CD4-positive, alpha-beta T cell treated with Interleukin-6 for 4 hours (primary cell): ENCODE measurements around the gene ING5.

Experiments used
- DNase-seq: peaks from one replicate; pipeline ENCODE4 v3.0.0-alpha.2; 2020; ENCODE audit warnings: mixed read lengths

Gene ING5

GRCh38 chr2:241762933-241763369 is 61.1 kb downstream of the ING5 start:
- peak; percentile 69 for DNase-seq

DNA sequence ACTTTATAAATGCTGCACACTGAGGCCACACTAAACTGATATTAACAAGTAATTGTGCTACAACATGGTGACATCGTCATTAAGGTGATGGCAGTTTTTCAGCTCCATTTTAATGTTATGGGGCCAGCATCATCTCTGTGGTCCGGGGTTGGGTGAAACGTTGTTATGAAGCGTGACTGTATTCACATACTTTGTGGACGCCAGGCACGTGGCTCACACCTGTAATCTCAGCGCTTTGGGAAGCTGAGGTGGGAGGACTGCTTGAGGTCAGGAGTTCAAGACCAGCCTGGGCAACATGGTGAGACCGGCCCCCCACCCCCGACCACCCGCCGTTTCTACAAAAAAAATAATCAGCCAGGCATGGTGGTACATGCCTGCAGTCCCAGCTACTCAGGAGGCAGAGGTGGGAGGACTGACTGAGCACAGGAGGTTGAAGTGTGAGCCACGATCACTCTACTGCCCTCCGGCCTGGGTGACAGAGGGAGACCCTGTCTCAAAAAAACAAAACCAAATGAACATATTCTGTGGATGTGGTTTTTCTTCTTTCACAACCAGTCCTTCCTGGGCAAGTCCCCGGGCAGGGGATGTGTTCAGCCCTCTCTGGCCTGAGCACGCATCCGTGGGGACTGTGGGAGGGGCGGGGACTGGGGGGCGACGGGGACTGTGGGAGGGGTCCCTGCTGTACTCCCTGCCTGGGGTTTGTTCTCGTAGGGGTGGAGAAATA is 61.9 kb downstream of the ING5 start:
- DNase-seq, result no peak

- no peak for DNase-seq
These were observed 62.7 kb downstream of the ING5 start for GRCh38 chr2:241764275-241765241.

- no peak for DNase-seq
These were observed 65.8 kb downstream of the ING5 start for GRCh38 chr2:241767464-241768250.

- DNase-seq, result no peak
These were observed 66.4 kb downstream of the ING5 start for GRCh38 chr2:241768251-241768711.

DNA sequence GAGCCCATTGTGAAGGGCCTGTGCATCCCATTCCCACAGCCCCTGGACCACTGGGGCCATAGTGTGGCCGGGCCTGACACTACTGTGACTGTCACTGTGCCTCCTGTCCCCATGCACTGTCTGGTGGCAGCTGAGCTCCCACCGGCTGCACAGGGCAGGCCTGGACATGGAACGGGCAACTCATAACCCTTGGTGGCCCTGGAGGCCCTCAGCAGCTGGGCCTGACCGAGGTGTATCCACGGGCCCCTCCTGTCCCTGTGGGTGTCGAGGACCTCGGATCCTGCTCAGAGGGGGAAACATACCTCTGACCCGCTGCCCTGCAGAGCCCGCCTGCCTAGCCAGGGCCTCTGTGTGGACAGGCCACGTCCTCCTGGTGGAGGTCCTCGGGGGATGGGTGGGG is 67.0 kb downstream of the ING5 start:
- no peak for DNase-seq

DNA sequence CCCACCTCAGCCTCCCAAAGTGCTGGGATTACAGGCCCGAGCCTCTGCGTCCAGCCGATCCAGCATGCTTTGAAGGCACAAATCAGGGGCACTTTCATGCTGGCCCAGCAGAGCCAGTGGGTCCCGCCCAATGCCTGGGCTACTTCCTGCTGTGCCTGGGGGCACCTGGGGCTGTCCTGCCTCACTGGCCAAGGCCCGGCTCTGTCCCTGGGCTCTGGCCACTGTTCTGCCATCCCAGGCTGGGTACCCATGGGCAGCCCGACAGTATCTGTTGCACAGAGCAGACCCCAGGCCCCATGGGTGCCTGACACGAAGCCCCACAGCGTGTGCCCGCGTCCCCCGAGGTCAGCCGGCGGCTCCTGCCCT is 68.0 kb downstream of the ING5 start:
- DNase-seq, result no peak

DNA sequence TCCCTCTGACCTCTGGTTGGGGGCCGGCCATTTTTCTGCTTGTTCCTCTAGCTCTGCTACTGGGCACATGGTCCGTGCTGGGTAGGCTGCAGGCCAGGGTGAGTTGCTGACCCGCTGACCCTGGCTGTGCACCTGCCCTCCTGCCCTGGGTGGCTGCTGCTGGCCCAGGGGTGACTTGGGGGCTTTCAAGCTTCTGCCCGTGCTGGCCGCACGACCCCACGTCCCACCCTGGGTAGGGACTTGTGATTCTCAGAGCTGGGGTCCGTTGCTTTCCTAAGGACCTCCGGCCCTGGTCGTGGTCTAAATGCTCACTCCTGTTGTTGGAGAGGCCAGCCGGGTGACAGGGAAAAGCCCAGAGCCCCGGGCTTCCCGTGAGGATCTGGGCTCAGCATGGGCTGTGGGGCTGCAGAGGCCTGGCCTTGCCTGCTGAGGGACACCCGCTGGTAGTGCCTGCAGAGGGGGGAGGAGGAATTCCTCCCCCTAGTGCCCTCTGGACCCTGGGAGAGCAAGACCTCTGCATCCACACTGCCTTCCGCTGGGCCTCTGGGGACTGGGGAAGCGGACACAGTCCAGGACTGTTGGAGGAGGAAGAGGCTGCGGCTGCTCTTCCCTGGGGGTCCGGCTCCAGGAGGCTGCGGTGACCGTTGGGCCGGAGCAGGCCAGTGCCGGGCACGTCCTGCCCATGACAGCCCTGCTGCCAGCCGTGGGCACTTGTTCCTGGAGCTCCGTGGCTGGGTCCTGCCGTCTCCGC is 68.5 kb downstream of the ING5 start:
- no peak for DNase-seq

- DNase-seq, result no peak
These were observed 69.1 kb downstream of the ING5 start for GRCh38 chr2:241770936-241771285.

DNA sequence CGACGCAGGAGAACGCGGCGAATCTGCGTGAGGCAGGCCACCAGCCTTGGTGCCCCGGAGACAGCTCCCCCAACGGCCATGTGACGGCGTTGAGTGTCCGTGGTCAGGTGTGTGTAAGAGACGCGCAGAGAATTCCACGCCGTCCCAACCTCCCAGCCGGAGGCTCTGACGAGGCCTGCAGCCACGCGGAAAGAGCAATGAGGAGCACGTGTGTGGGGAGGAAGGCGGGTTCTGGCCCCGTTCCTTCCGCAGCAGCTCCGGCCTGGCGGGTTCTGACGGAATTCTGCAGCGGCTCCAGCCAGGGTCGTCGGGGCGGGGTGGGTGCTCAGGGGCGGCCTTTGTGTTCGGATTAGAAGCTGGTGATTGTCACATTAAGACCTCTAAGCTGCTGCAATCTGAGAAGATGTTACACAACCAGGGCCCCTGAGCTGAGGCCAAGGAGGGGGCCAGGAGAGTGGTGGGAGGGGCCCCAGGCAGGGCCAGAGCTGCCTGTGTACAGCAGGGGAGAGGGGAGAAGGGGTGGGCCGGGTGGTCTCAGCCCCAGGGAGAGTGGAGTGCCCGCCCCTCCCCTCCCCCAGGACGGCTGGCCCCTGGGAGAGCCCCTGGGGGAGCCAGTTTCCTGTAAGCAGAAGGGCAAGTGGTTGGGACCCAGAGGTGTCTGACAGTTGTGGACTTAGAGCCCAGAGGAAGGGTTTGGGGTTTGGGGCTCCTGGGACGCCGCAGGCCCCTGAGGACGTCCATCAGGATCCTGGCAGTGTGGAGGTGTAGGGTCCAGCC is 69.6 kb downstream of the ING5 start:
- DNase-seq, result no peak

- DNase-seq, result peak; percentile 43
These were observed 70.2 kb downstream of the ING5 start for GRCh38 chr2:241772063-241772499.

- DNase-seq, result no peak
These were observed 71.9 kb downstream of the ING5 start for GRCh38 chr2:241773511-241774418.

GRCh38 chr2:241774419-241775222 is 72.8 kb downstream of the ING5 start:
- DNase-seq, result no peak

GRCh38 chr2:241775223-241776177 is 73.7 kb downstream of the ING5 start:
- no peak for DNase-seq

DNA sequence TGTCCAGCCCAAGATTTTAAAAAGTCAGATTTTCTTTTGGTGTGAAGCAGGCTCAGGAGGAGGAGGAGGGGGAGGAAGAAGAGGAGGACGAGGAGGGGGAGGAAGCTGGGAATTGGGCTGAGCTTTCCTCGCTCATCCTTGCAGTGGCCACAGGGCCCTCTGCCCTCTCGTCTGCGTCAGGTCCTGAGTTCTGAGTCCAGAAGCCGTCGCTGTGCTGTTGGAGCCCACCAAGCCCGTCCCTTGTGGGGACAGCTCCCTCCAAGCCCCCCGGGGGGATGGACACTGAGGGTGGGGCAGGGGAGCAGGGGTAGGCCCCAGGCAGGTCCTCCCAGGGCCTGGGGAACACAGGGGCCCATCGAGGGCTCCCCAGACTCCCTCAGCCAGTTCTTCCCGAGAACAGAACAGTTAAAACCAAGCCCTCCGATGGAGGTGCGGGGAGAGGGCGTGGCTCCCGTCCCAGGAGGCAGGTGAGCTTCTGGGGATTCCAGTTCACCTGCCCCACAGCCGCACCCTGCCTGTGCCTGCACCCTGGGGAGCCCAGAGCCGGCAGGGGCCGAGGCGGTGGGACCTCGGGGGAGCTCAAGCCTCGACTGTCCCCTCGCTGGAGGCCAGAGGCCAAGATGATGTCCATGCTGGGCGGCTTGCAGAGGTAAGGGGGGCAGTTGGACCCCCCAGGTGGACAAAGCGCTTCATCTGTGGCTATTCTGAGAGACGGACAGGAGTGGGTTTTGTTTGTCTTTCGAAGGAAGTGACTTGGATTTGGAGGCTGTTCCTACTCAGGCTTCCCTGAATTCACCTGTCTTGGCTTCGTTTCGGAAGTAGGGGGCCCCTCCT is 74.7 kb downstream of the ING5 start, which contains the start of gene GAL3ST2:
TSS of gene GAL3ST2 (plus strand) at position 487 of the 834 bp plus-strand sequence. CDS start at position 621, 134 bp downstream.
- DNase-seq, result no peak

DNA sequence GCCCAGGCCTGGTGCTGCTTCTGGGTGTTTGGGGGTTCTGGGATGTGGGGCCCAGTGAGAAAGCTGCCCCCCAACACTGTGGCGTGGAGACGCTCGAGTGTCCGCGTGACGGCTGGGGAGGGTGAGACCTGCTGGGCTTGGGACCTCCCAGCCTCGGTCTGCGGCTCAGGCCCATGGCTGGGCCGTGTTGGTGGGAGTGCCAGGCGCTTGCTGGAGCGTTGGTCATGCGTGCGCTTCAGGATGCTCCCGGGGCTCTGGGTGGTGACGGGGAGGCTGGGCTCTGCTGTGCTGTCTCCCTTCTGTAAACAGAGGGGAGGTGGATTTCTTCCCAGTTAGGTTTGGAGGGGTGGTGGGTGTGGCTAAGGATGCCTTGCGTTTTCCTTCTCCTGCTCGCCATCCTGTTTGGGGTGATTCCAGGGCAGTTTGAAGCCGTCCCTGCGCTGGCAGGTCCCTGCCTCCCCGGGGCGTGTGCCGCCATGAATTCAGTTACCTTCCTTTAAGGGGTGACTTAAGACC is 75.4 kb downstream of the ING5 start:
- no peak for DNase-seq
